Psoas muscle (tissue), 8 donors: Measurements from ENCODE around the gene NCS1. TPM values are rescaled to one million over a fixed set of nuclear protein-coding genes. Genes with fewer than 3 reads are reported as not detected.

Experiments
- ATAC-seq, 4 donors: fragments of 200-7000 bp; cut with Tn5 transposase; one replicate each; pipeline ENCODE4 v1.9.1; 2020; ENCODE audit warnings: moderate library complexity in 3 of 4, mild to moderate bottlenecking in 2 of 4
- DNase-seq, 2 donors: peaks; one replicate each; pipeline ENCODE4 v3.0.0-alpha.2; 2020
- H3K27ac ChIP-seq: fragments of 200-600 bp; one replicate; pipeline ENCODE4 v1.8.0; 2022
- H3K27me3 ChIP-seq, 3 donors: fragments of 200-600 bp in 1 of 3; one replicate each; pipeline versions ENCODE4 v1.6.1 to v1.8.0; 2013 to 2022; ENCODE audit warnings: low read length in 2 of 3, mild to moderate bottlenecking in 2 of 3, moderate library complexity in 1 of 3; ENCODE audit not compliant: insufficient read depth in 3 of 3
- H3K36me3 ChIP-seq, 2 donors: fragments of 200-600 bp in 1 of 2; one replicate each; pipeline versions ENCODE4 v1.6.1 to v1.8.0; 2013 to 2022; ENCODE audit warnings: low read depth in 1 of 2, mild to moderate bottlenecking in 1 of 2, moderate library complexity in 1 of 2; ENCODE audit not compliant: insufficient read depth in 1 of 2
- H3K4me1 ChIP-seq: fragments of 200-600 bp; one replicate; pipeline ENCODE4 v1.8.0; 2022
- H3K4me3 ChIP-seq: fragments of 200-600 bp; one replicate; pipeline ENCODE4 v1.8.0; 2022; ENCODE audit warnings: mild to moderate bottlenecking
- H3K9me3 ChIP-seq: fragments of 200-600 bp; one replicate; pipeline ENCODE4 v1.8.0; 2022
- CTCF ChIP-seq: fragments of 200-600 bp; IDR thresholded peaks from one replicate; pipeline ENCODE4 v1.8.0; 2022; ENCODE audit warnings: antibody characterized with exemption
- WGBS, 3 donors: extraction: QIAGEN DNeasy Blood & Tissue Kit; methylation state at CpG; one replicate each; pipeline versions ENCODE4 v1.1.6 to v1.1.7; 2013; 5-methylcytosine and 5-hydroxymethylcytosine counted together
- intact Hi-C, 2 donors: fragments of 100-400 bp; cut with DNase I; formaldehyde crosslinking; loops; one replicate each; pipeline versions ENCODE4 v1.11.0 to v1.14.2; 2022
- polyA plus RNA-seq, 3 donors: library from polyadenylated mRNA; stranded (reverse); fragments of 200-250 nt; gene quantifications; one replicate each; pipeline ENCODE4 v1.2.3, GENCODE V29; 2013
- total RNA-seq, 4 donors: library from RNA; stranded (reverse); fragmentation: NEBNext Ultra II Directional in 2 of 4; extraction: Animal tissue kit (Norgen Biotek cat#: 25700) in 2 of 4; gene quantifications; one replicate each; pipeline versions ENCODE4 v1.2.1 to v1.2.4, GENCODE V29; 2021 to 2023
- donor health status: healthy with polysubstance abuse.
- donor health status: DM: no; HTN: no; CAD: no; lungs with moderate emphysema.
- donor health status: Bipolar disorder and iron deficiency.
- donor health status: healthy.
- donor health status: DM: yes; HTN: yes; CAD: no.
- donor health status: DM: no; HTN: no; CAD: no.
- donor health status: DM: no; HTN: no; CAD: no.
- donor health status: DM: yes; HTN: yes; CAD: no.

Gene NCS1
- total and polyA plus RNA-seq, 7 donors = 2.9 to 7.5 (median 3.8) TPM

- Histone ChIP-seq H3K27ac (no peak overlapping the region), H3K4me1 (peaks cover 3% of the 10 kb centered on the region), H3K27me3 (no peaks in the 10 kb centered on the region), H3K9me3 (no peaks in the 10 kb centered on the region), H3K4me3 (no peak overlapping the region), H3K36me3 (no peaks in the 10 kb centered on the region)
- intact Hi-C loops = loop anchor here (5.0 to 10.0 kb wide), 2 partner anchors 352 to 355 kb away; no protein-coding TSS in a partner anchor
- WGBS, 3 donors = 36 to 51% (median 38%) methylated on average over 9 of the region's 9 CpGs
- no peak for ATAC-seq
- DNase-seq = peak in 1 of 2 donors; percentile 39
- no peak for TF ChIP-seq CTCF
Measured at GRCh38 chr9:130239741-130240241, 67.6 kb downstream of the NCS1 start.

- Histone ChIP-seq H3K27ac (no peak overlapping the region), H3K9me3 (no peaks in the 10 kb centered on the region), H3K27me3 (no peaks in the 10 kb centered on the region), H3K4me3 (no peak overlapping the region), H3K4me1 (peaks cover 3% of the 10 kb centered on the region), H3K36me3 (no peaks in the 10 kb centered on the region)
- TF ChIP-seq CTCF = no peak
- intact Hi-C loops = no loop called here
- 66 to 77% (median 75%) methylated on average over 5 of the region's 5 CpGs for WGBS, 3 donors
- no peak for DNase-seq
- ATAC-seq = peak; percentile 63 to 84 (median 76)
Measured at GRCh38 chr9:130240410-130241197, 68.4 kb downstream of the NCS1 start.

- Histone ChIP-seq H3K27me3 (no peaks in the 10 kb centered on the region), H3K27ac (no peak overlapping the region), H3K36me3 (no peaks in the 10 kb centered on the region), H3K9me3 (no peaks in the 10 kb centered on the region), H3K4me3 (no peak overlapping the region), H3K4me1 (peaks cover 3% of the 10 kb centered on the region)
- ATAC-seq (no peak), DNase-seq (no peak)
- no peak for TF ChIP-seq CTCF
- intact Hi-C loops = no loop called here
- WGBS, 3 donors = 86 to 100% (median 90%) methylated on average over 1 of the region's 1 CpG
Measured at GRCh38 chr9:130241198-130241535, 69.0 kb downstream of the NCS1 start.

- Histone ChIP-seq H3K36me3 (no peaks in the 10 kb centered on the region), H3K4me1 (peaks cover 3% of the 10 kb centered on the region), H3K4me3 (no peak overlapping the region), H3K9me3 (no peaks in the 10 kb centered on the region), H3K27me3 (no peaks in the 10 kb centered on the region), H3K27ac (no peak overlapping the region)
- WGBS, 3 donors = 55 to 70% (median 58%) methylated on average over 11 of the region's 11 CpGs
- intact Hi-C loops = no loop called here
- peak in 1 of 2 donors; percentile 45 for DNase-seq
- TF ChIP-seq CTCF = no peak
- peak in 1 of 4 donors; percentile 22 for ATAC-seq
Measured at GRCh38 chr9:130242270-130243014, 70.2 kb downstream of the NCS1 start.
